Amniotic epithelial cell (primary cell): ENCODE data around the gene HYAL3.
A peak's percentile ranks its signal among the peaks of the same experiment; 100 is the strongest.

ENCODE experiments used
- DNase-seq: peaks from one replicate; pipeline ENCODE4 v3.0.0-alpha.2; 2010; ENCODE audit warnings: low read depth

HYAL3 gene

GRCh38 chr3:50258029-50258680 lies 41.0 kb downstream of the HYAL3 start:
- DNase-seq, result no peak

DNA sequence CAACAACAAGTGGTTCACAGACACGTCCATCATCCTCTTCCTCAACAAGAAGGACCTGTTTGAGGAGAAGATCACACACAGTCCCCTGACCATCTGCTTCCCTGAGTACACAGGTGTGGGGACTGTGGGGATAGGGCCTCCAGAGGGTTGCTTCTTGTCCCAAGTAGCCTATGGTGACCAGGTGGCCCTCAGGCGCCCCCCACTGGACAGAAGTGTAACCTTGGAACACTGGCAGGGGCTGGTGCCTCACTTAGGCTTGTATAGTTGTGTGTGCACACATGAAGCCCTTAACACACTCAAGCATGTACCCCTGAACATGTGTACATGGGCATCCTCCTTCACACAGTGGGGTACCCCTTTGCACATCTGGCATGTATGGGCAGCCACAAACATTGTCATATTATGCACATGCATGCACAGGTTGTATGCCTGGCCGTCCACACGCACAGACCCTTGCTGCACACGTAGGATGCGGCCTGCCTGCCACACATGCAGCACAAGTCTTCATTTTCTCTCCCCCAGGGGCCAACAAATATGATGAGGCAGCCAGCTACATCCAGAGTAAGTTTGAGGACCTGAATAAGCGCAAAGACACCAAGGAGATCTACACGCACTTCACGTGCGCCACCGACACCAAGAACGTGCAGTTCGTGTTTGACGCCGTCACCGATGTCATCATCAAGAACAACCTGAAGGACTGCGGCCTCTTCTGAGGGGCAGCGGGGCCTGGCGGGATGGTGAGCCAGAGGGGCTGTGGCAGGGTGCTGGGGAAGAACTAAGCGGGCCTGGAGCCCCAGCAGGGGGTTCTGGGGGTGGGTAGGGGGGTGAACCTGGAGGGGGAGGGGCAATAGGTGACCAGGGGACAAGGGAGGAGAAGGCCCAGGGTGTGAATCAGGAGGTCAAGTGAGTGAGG lies 42.0 kb downstream of the HYAL3 start:
- DNase-seq, result no peak

DNA sequence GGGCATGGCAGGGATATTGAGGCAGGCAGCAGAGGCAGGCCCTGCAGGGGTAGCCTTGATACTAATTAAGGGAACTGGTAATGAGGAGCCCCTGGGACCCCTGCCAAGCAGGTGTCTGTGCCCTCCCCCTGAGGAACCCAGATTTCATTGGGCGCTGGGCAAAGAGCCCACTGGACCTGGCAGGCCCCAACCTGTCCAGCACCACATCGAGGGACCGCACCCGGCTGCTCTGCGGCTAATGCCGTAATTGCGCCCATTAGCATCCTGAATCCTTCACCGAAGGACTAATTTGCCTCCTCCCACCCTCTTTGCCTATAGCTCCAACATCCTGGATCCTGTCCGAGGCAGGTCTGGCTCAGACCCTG lies 44.0 kb downstream of the HYAL3 start:
- DNase-seq, result no peak

- DNase-seq, result peak; percentile 61
Observed at GRCh38 chr3:50254577-50255250, 44.5 kb downstream of the HYAL3 start.

GRCh38 chr3:50251220-50251619 lies 48.0 kb downstream of the HYAL3 start:
- peak; percentile 98 for DNase-seq

DNA sequence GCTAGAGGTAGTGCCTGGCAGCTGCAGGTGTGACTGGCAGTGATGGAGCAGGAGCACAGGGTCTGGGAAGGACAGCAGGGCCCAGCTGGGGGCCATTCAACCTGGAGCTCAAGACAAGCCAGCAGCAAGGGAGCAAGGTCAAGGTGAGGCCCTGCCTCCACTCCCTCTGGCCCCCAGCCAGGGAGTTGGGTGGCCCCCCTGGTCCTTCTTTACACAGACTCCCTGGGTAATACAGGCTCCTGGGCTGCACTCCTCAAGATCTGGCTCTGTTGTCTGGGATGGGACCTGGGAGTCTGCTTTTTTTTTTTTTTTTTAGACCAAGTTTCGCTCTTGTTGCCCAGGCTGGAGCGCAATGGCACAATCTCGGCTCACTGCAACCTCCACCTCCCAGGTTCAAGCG lies 48.7 kb downstream of the HYAL3 start:
- no peak for DNase-seq

GRCh38 chr3:50249457-50249856 lies 49.7 kb downstream of the HYAL3 start:
- DNase-seq, result peak; percentile 81

GRCh38 chr3:50248387-50248786 lies 50.8 kb downstream of the HYAL3 start:
- DNase-seq, result no peak

DNA sequence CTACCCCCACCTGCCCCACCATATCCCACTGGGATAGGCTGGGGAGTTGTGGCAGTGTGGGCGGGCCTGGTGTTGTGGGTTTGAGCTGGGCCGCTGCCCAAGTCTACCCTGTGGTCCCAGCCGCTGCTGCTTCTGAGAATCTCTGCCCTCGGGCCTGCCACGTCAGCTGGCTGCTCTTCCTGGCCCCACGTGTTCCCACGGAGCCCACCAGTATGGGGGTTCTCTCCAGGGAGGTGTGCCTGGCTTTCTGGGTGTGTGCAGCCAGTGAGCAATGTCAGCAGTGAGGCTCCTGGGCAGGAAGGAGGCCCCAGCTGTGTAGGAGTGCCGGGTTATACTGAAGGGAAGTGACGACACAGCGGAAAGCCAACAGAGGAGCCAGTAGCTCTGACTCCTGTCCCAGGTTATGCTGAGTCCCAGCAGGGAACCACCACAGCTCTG lies 52.7 kb downstream of the HYAL3 start:
- peak; percentile 99 for DNase-seq

DNA sequence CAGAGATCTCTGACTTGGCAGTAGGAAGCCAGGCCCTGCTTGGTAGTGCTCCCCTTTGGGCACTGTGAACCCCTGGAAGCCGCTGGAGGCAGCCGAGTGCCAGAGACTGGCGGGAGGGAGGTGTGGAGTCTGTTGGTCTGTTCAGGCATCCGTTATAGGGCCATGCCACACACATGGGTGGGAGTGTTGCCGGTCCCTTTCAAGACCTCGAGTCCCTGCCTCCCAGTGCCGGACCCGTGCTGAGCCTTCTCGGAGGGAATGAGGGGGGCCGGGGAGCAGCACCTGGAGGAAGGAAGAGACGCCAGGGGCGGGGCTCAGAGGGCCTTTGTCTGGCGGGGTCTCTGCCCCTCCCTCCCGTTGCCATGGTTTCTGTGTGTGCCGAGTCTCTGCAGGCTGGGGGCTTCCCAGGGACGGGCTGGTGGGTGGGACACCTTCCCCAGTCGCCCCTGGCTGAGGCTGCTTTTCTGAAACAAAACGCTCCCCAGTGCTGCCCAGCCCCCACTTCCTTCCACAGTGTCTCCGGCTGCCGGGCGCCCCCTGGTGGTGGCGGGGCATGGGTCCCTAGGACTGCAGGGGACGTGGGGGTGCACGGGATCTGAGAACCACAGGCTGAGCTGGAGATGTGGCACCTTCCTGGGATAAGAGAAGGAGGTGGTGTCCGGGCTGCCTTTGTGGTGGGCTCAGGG lies 53.2 kb downstream of the HYAL3 start:
- DNase-seq, result peak; percentile 32

- DNase-seq, result peak; percentile 68
Observed at GRCh38 chr3:50245251-50245745, 53.9 kb downstream of the HYAL3 start.

DNA sequence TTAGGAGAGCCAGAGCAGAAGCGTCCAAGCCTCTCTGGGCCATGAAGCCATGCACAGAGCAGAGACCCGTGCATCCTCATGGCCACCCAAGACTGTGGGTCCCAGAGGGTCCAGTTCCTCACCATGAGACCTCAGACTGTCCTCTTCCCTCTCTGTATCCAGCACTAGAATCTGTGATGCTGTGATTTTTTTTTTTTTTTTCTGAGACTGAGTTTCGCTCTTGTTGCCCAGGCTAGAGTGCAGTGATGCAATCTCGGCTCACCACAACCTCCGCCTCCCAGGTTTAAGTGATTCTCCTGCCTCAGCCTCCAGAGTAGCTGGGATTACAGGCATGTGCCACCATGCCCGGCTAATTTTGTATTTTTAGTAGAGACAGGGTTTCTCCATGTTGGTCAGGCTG lies 54.4 kb downstream of the HYAL3 start:
- DNase-seq, result peak; percentile 39

- DNase-seq, result no peak
Observed at GRCh38 chr3:50243543-50243895, 55.7 kb downstream of the HYAL3 start.

DNA sequence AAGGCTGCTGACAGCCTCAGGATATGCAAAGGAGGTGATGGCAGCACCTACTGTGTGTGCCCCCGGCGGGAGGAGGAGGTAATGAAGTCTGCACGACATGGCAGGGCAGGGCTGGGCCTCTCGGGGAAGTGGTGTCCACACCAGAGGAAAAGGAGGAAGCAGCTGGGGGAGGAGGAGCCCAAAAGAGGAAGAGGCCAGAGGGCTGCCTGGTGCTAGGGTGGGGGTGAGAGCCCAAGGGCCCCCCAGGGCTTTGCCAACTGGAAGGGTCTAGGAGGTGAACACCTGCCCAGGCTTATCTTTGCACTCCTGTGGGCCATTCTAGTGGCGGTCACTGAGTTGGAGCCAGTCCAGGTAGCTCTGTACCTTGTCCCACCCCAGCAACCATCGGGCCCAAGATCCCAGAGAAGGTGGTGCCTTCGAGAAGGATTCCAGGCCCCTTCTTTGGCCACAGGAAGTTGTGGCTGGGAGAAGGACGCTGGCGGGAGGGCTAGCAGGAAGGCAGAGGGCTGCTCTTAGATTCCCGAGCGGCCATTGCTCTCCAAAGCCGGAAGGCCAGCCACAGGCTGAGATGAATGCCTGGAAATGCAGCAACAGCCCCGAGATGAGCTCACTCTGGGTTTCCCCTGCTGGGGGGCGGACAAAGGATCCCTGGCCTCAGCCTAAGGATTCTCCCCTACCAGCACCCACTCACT lies 56.2 kb downstream of the HYAL3 start:
- DNase-seq, result peak; percentile 76
